Loucy (cell line): ENCODE results near the gene UBL3.

Experiments
- H2AFZ ChIP-seq: fragments of 200-600 bp; sonication (generic); 2 replicates; pipeline ENCODE4 v1.6.0; 2016; ENCODE audit warnings: antibody characterized with exemption, mild to moderate bottlenecking, low read length, moderate library complexity
- H3F3A ChIP-seq: fragments of 200-600 bp; 2 replicates; pipeline ENCODE4 v1.6.0; 2016; ENCODE audit warnings: antibody characterized with exemption, low read depth, mild to moderate bottlenecking
- H3K27me3 ChIP-seq: fragments of 200-600 bp; sonication (generic); 2 replicates; pipeline ENCODE4 v1.6.1; 2014; ENCODE audit warnings: low read length, mild to moderate bottlenecking; ENCODE audit not compliant: insufficient read depth, poor library complexity, severe bottlenecking
- H3K36me3 ChIP-seq: fragments of 200-600 bp; sonication (generic); 2 replicates; pipeline ENCODE4 v1.6.1; 2016; ENCODE audit warnings: low read length; ENCODE audit not compliant: insufficient read depth
- H3K4me1 ChIP-seq: fragments of 200-600 bp; sonication (generic); 2 replicates; pipeline ENCODE4 v1.5.1; 2014; ENCODE audit warnings: low read length, mild to moderate bottlenecking; ENCODE audit not compliant: insufficient read depth, poor library complexity, severe bottlenecking
- H3K4me2 ChIP-seq: fragments of 200-600 bp; sonication (generic); 2 replicates; pipeline ENCODE4 v1.6.0; 2014; ENCODE audit warnings: antibody characterized with exemption, low read length, low read depth, mild to moderate bottlenecking; ENCODE audit not compliant: poor library complexity, severe bottlenecking
- H3K4me3 ChIP-seq: fragments of 200-600 bp; sonication (generic); 2 replicates; pipeline ENCODE4 v1.5.1; 2014; ENCODE audit warnings: low read length, mild to moderate bottlenecking, mixed read lengths; ENCODE audit not compliant: poor library complexity, severe bottlenecking
- H3K79me2 ChIP-seq: fragments of 200-600 bp; sonication (generic); 2 replicates; pipeline ENCODE4 v1.6.1; 2014; ENCODE audit warnings: low read length; ENCODE audit not compliant: insufficient read depth
- H3K9ac ChIP-seq: fragments of 200-600 bp; sonication (generic); 2 replicates; pipeline ENCODE4 v1.6.0; 2014; ENCODE audit warnings: mild to moderate bottlenecking, low read depth, low read length, moderate library complexity; ENCODE audit not compliant: poor library complexity, severe bottlenecking
- H3K9me2 ChIP-seq: fragments of 200-600 bp; sonication (generic); replicated peaks from 2 replicates; pipeline ENCODE4 v1.6.1; 2016; ENCODE audit warnings: low read depth, low read length, mixed read lengths
- H3K9me3 ChIP-seq: fragments of 200-600 bp; sonication (generic); 2 replicates; pipeline ENCODE4 v1.6.1; 2014; ENCODE audit warnings: mild to moderate bottlenecking, antibody characterized with exemption, low read length, low read depth; ENCODE audit not compliant: insufficient read depth
- H4K20me1 ChIP-seq: fragments of 200-600 bp; sonication (generic); 2 replicates; pipeline ENCODE4 v1.6.0; 2014; ENCODE audit warnings: antibody characterized with exemption, low read length, mild to moderate bottlenecking; ENCODE audit not compliant: insufficient read depth, poor library complexity, severe bottlenecking
- EZH2phosphoT487 ChIP-seq: fragments of 200-600 bp; IDR thresholded peaks from 2 replicates; pipeline ENCODE4 v1.6.1; 2018; ENCODE audit warnings: antibody characterized with exemption, mild to moderate bottlenecking, moderate library complexity, borderline replicate concordance
- TF ChIP-seq, protein P1 (sequence below): fragments of 200-600 bp; sonication (generic); conservative IDR thresholded peaks from 2 replicates; pipeline ENCODE4 v1.5.1; 2014; ENCODE audit warnings: mild to moderate bottlenecking, antibody characterized with exemption, low read length

Gene UBL3

DNA sequence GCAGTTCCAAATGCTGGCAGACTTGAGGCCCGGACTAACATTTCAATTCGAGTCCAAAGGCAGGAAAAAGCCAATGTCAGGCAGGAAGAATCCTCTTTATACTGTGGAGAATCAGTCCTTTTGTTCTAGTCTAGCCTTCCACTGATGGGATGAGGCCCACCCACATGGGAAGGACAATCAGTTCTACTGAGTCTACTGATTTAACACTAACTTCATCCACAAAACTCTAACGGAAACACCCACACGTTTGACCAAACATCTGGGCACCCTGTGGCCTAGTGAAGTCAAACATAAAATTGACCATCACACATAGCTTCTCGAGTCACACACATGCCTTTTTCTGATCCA lies 100.3 kb downstream of the UBL3 start:
- no peak overlapping the region for H3K4me2 ChIP-seq
- H3K4me3 ChIP-seq = no peak overlapping the region
- H3K4me1 ChIP-seq = peaks cover 3% of the 10 kb centered on the region
- H3K27me3 ChIP-seq = no peaks in the 10 kb centered on the region
- H3K79me2 ChIP-seq = no peaks in the 10 kb centered on the region
- H3K36me3 ChIP-seq = no peaks in the 10 kb centered on the region
- no peaks in the 10 kb centered on the region for H4K20me1 ChIP-seq
- no peaks in the 10 kb centered on the region for H3K9me2 ChIP-seq
- H3K9me3 ChIP-seq = no peaks in the 10 kb centered on the region
- no peaks in the 10 kb centered on the region for H3F3A ChIP-seq
- H2AFZ ChIP-seq = no peak overlapping the region
- no peak overlapping the region for H3K9ac ChIP-seq
- no peak for TF ChIP-seq EZH2phosphoT487
- TF ChIP-seq, protein P1, sequence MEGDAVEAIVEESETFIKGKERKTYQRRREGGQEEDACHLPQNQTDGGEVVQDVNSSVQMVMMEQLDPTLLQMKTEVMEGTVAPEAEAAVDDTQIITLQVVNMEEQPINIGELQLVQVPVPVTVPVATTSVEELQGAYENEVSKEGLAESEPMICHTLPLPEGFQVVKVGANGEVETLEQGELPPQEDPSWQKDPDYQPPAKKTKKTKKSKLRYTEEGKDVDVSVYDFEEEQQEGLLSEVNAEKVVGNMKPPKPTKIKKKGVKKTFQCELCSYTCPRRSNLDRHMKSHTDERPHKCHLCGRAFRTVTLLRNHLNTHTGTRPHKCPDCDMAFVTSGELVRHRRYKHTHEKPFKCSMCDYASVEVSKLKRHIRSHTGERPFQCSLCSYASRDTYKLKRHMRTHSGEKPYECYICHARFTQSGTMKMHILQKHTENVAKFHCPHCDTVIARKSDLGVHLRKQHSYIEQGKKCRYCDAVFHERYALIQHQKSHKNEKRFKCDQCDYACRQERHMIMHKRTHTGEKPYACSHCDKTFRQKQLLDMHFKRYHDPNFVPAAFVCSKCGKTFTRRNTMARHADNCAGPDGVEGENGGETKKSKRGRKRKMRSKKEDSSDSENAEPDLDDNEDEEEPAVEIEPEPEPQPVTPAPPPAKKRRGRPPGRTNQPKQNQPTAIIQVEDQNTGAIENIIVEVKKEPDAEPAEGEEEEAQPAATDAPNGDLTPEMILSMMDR = no peak

DNA sequence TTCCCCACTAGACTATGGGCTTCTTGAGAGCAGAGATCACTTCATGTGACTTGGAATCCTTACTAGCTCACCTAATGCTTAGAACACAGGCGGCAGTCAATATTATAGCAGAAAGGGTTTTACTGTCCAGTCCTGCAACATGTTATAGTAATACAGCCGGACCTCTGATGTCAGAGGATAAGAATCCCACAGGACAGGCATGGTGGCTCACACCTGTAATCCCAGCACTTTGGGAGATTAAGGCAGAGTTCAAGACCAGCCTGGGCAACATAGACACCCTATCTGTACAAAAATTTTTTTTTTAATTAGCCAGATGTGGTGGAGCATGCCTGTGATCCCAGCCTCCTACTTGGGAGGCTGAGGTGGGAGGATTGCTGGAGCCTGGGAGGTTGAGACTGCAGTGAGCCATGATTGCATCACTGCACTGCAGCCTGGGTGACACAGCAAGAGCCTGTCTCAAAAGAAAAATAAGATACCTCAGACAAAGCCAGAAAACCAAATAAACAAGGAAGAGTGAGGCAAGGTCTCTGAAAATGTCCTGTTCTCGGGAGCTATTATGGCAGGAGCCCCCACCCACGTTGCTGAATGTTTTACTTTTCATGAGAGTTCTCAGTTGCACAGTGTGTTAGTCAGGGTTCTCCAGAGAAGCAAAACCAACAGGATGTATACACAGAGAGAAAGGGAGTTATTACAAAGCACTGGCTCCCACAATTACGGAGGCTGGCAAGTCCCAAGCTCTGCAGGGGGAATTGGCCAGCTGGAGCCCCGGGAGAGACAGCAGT lies 100.8 kb downstream of the UBL3 start:
- Histone ChIP-seq H2AFZ (no peak overlapping the region), H3K4me1 (peaks cover 3% of the 10 kb centered on the region), H3K36me3 (no peaks in the 10 kb centered on the region), H3K4me3 (no peak overlapping the region), H3K9ac (no peak overlapping the region), H3K9me2 (no peaks in the 10 kb centered on the region), H3K4me2 (no peak overlapping the region), H3F3A (no peaks in the 10 kb centered on the region), H4K20me1 (no peaks in the 10 kb centered on the region), H3K79me2 (no peaks in the 10 kb centered on the region), H3K9me3 (no peaks in the 10 kb centered on the region), H3K27me3 (no peaks in the 10 kb centered on the region)
- TF ChIP-seq, protein P1 = no peak

- no peak overlapping the region for H3K9ac ChIP-seq
- H3K4me2 ChIP-seq = no peak overlapping the region
- peaks cover 4% of the 10 kb centered on the region for H3K4me1 ChIP-seq
These were observed 102.3 kb downstream of the UBL3 start for GRCh38 chr13:29748097-29748496.

More at GRCh38 chr13:29748097-29748496, 102.3 kb downstream of the UBL3 start:
- Histone ChIP-seq H3K9me2 (no peaks in the 10 kb centered on the region), H3K9me3 (no peaks in the 10 kb centered on the region), H3F3A (no peaks in the 10 kb centered on the region), H3K36me3 (no peaks in the 10 kb centered on the region), H4K20me1 (no peaks in the 10 kb centered on the region), H3K79me2 (no peaks in the 10 kb centered on the region), H3K4me3 (no peak overlapping the region), H3K27me3 (no peaks in the 10 kb centered on the region), H2AFZ (no peak overlapping the region)
- no peak for TF ChIP-seq EZH2phosphoT487
- TF ChIP-seq, protein P1 = no peak
